ENCODE results near the gene RNU5B-1. TPM values are rescaled to one million over a fixed set of nuclear protein-coding genes. Genes with fewer than 3 reads are reported as not detected.

The RNU5B-1 gene
- total RNA-seq, result under 0.01 TPM

DNA sequence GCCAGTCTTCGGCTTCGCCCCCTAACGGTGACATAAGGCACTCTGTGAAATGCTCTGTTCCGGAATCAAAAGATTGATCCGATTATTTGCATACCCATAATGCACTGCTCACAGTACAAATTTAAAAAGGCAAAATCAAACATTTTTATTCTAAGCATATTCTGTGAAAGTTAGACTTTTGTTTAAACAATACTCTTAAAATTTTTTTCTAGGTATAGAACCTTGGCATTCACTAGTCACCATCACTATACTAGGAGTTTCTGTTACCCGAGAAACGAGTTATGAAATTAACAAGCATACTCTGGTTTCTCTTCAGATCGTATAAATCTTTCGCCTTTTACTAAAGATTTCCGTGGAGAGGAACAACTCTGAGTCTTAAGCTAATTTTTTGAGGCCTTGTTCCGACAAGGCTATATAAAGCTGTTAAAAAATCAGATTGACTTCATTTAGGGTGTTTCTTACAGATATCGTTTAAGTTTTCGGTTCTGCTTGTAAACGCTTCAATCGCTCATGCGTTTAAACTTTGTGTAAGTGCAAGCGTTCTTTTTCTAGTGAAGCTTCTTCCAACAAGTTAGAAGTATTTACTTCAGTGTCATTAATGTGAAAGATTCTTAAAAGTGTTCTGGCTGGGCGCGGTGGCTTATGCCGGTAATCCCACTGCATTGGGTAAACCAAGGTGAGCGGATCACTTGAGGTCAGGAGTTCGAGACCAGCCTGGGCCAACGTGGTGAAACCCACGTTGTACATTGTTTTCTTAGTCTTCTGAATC lies at the start of gene RNU5B-1:
Gene RNU5B-1, plus strand, starts transcription at position 297 of the 769 bp plus-strand sequence.
- DNase-seq, result peak; percentile 99

DNA sequence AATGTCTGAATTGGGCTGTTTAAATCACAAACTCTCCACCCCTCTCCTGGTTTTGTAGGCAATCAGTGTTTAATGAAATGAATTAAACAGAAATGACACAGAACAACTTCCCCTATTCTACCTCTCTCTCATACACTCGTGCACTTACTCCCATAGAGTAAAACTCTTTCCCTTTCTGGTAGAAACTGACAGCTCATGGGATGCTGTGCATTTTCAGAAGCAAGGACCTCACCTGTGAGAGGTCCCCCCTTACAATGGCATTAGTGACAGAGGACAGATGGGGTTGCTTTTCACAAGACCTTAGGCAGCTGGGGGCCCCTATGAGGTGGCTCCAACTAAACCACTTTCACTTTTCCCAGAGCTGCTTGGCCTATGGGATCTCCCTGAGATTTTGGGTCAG lies 49.7 kb upstream of the RNU5B-1 start:
- DNase-seq, result no peak

DNA sequence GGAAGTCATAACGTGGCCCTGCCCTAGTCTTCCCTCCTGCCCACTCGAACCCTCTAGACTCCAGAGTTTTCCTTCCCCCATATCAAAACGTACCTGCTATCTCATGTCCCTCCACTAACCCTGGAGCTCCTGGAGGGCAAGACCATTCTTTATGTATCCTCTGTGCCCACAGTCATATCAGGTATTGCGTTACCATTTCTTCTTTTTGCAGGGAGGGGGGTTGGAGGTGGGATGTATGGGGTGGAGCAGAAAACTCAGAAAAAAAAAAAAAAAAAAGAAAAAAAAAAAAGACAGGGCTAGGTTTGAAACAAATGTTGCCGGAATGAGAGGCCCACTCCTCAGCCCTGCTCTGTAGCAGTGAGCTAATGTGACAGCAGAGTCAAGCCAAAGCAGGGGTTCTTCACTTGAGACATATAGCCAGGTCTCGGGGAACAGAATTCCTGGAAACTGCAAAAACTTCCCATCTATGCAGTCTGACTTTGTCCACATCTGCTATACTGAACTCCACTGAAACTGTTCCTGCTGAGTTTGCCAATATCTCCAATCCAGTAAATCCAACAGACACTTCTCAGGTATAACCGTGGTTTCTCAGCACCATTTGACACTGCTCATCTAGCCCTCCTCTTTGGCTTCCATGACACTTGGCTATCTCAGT lies 48.9 kb upstream of the RNU5B-1 start:
- no peak for DNase-seq

DNA sequence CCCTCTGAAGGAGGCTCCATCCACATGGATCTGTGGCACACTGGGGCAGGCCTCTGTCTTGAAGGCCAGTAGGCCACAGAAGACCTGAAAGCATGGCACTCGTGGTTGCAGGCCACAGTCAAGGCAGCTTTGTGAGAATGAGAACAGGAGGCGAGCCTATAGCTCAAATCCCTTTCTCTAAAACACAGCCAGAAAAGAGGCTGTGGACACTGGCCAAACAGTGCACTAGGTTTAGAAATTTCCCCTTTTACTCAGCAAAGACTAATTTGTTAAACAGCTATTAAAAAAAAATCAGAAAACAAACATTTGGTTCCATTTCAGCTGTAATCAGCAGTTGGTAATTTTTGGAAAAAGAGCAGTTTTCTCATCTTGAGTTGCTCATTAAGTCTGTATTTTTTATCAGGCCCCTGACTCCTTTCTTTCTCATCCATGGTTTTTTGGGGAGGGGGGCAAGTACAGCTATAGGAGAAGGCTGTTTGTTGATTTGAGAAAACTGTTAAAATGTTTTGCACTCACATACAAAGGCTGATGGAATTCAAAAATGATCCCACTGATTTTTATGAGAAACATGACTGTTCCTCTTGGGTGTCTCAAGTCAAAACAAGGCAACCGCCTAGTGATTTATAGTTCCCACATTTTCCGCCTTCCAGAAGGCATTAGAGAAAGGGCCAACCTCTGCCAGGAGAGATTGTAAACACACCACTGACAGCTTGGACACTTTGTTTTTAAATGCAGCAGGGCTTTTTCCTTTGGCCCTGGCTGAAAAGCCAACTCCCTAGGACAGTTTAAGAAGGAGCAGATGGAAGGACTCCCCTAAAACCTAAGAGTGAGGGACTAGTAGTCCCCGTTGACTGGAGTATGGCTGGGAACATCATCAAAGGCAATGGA lies 45.9 kb upstream of the RNU5B-1 start:
- peak; percentile 75 for DNase-seq

DNA sequence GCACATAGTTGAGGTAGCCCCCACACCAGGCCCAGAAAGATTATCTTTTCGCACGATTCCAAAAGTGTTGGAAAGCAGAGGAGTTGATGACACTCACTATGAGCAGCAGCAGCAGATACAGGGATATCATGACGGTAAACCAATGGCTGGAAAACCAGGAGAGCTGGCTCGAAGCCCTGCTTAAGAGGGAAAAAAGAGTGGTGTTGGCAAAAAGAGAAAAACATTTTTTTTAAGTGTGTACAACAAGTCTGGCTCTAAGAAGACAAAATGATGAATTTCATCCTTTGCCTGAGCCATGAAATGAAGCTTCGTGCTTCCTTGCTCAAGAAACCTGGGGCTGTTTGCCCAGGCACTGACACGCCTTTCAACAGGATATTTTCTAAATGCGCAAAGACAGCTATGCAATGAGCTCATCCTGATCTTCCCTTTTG lies 45.1 kb upstream of the RNU5B-1 start:
- DNase-seq, result peak; percentile 87

DNA sequence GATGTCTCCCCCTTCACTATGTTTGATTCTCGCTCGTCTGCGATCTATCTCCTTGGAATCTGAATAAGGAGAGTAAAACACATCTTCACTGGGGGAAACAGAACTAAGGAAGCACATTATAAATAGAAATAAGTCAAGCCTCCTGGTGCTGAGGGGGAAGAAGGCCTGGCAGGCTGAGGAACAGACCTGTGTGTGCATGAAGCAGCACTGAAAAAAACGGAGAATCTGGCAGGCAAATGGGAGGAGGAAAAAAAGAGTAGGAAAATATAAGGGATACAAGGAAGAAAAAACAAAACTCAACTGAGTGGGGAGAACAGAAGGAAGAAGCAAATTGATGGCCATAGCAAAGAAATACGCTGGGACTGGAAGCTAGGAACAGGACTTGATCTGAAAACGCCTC lies 43.5 kb upstream of the RNU5B-1 start:
- DNase-seq, result no peak

DNA sequence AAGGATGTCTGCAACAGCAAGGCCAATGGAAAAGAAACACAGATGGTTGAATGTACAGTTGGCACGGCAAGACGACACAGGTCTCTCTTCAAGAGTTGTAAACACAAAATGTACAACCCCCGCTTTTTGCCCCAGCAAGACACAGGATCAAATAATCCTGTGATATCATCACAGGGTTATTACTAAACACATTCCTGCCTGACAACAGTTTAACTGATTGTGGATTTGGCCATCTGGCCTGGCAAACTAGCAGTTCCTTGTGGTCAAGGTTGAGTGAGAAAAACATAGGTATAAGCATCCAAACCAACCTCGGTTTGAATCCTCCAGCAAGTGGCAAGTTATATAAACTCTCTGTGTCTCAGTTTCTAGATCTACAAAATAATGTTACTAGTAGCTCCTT lies 41.2 kb upstream of the RNU5B-1 start:
- no peak for DNase-seq

DNA sequence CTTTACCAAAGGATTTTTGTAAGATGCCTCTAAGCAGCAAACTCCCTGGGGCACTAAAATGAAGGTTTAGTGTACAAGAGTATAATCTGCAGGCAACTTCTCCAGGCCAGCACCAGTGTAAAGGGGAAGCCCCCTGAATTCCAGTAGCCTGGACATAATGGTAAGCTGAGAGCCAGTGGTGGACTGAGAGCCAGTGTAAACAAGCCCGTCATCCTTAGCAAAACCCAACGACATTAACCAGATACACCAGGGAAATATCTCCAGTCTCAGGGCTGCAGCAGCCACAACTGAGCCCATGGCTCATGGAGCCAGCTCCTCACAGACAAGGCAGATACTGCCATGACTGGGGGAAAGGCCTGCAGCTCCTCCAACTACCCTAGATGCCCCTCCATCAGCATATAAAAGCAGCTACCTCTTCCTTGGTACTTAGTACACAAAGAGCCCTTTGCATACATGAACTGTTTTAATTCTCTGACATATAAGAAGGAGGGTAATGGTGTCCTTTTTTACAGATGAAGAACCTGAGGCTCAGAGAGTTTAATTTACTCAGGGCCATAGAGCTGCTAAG lies 39.5 kb upstream of the RNU5B-1 start:
- DNase-seq, result no peak

DNA sequence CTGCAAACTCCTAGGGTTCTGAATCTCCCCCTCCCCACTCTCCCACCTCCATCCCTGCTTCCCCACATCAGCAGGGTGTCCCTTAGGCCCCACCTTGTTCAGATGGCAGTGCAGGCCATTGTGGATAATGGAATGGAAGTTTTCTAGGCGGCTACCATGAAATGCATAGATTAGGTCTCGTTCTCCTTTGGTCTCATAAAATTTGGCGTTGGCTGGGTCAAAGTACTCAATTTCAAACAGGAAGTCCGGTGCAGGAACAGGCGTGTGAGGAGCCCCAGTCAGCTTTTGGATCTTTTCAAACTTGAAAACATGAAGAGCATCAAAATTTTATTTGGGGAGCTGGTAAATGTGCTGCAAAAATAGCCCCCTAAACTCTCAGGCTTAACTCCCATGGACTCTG lies 38.0 kb upstream of the RNU5B-1 start:
- DNase-seq, result no peak

DNA sequence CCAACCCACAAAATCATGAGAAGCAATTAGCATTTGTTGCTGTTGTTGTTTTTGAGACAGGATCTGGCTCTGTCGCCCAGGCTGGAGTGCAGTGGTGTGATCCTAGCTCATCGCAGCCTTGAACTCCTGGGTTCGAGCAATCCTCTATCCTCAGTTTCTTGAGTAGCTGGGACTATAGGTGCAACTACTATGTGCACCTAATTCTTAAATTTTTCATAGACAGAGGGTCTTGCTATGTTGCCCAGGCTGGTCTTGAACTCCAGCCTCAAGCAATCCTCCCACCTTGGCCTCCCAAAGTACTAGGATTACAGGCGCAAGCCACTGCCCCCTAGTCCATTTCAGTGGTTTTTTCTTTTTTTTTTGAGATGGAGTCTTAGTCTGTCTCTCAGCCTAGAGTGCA lies 36.1 kb upstream of the RNU5B-1 start:
- DNase-seq, result no peak

DNA sequence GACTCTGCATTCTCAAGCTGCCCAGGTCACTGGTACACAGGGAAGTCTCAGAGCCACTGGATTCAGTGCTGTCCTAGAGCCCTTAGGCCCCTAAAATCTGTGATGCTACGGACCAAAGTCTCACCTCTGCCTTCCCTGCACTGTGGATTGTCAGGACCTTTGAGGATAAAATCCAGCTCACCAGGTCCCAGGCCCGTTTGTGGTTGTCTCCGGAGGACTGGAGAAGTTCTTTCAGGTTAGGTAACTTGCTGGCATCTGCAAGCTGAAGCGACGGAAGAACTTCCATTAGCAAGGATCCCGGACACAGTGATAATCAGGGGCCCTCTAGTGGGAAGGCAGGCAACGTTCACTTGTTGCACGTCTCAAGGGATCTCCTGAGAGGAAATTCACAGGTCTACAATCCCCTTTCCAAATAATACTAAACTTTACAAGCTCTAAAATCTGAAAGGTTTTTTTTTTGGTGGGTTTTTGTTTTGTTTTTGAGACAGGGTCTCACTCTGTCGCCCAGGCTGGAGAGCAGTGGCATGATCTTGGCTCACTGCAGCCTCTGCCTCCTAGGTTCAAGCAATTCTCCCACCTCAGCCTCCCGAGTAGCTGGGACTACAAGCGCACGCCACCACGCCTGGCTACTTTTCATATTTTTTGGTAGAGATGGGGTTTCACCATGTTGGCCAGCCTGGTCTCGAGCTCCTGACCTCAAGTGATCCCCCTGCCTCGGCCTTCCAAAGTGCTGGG lies 33.5 kb upstream of the RNU5B-1 start:
- peak; percentile 75 for DNase-seq

DNA sequence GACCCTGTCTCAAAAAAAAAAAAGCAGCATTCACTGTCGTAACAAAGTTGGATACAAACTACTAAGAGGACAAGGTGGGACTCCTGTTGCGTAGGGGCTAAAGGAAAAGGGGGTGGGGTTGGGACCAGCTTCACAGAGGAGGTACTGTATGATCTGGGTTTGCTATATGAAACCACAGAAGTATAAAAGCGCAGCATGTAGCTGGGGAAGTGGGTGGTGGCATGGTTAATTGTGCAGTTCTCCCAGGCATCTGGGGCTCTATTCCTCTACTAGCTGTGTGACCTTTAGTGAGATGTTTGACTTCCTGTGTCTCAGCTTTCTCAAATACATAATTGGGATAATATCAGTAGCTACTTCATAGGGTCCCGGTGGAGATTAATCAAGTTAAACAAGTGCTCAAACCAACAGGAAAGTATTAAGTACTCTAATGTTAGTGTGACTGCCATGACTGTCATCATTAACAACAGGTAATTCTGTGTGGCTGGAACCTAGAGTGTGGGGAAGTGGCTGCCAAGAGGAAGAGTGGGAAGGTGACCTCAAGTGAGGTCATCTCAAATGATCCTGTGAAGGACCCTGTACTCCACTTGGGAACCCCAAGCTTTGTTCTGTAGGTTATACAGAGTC lies 29.3 kb upstream of the RNU5B-1 start:
- DNase-seq, result no peak

DNA sequence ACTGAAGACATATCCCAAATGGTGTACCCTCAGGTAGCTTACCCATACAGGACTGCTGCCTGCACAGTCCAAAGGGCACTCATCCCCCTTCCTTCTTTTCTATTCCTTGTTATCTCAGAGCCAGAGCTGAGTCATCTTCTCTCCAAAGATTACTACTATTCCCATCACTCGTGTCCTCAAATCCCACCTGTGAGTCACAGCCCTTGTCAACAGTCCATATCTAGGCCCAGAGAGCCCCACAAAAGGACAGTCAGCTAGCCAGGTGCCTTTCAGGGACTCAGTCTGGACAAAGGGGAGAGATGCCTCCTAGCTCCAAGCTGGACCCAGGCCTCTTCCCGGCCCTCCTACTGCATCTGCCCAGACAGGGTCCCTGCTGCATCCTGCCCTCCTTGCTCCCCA lies 28.8 kb upstream of the RNU5B-1 start:
- DNase-seq, result no peak

DNA sequence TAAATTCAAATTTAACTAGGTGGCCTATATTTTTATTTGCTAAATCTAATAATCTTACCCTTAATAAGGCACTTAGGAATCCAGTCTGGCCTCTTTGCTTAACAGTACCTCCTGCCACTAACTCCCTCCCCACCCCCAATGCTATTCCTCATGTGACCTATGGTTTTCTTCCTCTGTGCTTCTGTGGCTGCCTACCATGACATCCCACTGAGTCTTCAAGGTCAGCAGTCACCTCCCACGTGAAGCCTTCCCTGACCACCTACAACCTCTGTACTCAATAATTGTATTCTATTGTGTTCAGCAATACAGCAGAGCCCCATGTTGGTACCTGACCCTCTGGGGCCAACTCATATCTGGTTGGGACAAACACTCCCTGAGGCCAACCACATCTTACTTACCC lies 27.5 kb upstream of the RNU5B-1 start:
- DNase-seq, result no peak

DNA sequence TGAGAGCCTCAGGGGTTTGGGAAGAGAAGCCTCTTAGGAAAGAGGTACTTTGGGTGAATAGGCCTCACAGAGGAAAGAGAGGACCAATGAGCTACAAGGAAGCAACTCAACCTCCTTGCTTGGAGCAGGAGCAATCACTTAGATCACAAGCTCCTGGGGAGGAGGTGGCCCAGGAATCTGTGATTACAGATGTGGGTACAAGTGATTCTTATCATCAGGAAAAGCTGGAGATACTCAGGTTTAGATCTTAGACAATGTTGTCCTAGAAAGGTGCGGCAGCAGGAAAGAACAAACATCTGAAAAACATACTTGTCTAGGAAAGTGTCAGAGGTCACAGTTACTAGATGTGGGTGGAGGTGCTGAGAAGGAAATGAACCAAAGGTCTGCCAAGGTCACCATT lies 26.0 kb upstream of the RNU5B-1 start:
- DNase-seq, result no peak

GRCh38 chr15:65285291-65286068 lies 19.0 kb upstream of the RNU5B-1 start:
- peak; percentile 22 for DNase-seq

GRCh38 chr15:65286069-65286703 lies 18.3 kb upstream of the RNU5B-1 start:
- DNase-seq, result no peak

GRCh38 chr15:65286704-65287519 lies 17.6 kb upstream of the RNU5B-1 start, which contains the start of gene PARP16:
Gene PARP16 (minus strand): TSS chr15:65286883. CDS start chr15:65286426, 457 bp downstream.
- DNase-seq, result peak; percentile 75

DNA sequence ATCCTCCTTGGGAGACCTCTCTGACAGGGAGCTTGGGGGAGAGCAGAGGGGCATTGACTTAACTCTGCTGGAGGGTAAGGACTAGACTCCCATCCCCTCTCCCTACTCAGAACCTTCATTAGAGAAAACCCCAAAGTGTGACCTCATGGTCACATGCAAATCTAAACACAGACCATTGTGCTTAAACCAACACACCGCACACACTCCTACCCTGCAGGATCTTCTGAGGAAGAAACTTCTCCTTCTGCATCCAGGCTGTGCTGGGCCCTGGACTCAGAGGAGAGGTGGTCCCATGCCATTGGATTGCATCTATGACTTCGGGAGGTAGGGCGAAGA lies 17.0 kb upstream of the RNU5B-1 start:
- DNase-seq, result no peak

All from skin of body (tissue), 2 donors.